ENCODE measurements around the gene FAM78A. TPM values are rescaled to one million over a fixed set of nuclear protein-coding genes. Genes with fewer than 3 reads are reported as not detected.
"Not testable (repeated sequence)": the region's sequence is repeated elsewhere in the genome, so short reads cannot be mapped to it uniquely, and the experiment has no call there.

FAM78A gene
- total RNA-seq, 1 experiment from 2014 or later: 0.17 TPM

- in situ Hi-C loops (cut with HindIII; ENCODE audit: low pct_unique_long_range_greater_than_20kb, low sequenced_read_pairs): no loop called here
- DNase-seq (ENCODE audit: low read depth): no peak
Observed at GRCh38 chr9:131257266-131258025, 18.9 kb downstream of the FAM78A start.

- no peak for DNase-seq (ENCODE audit: low read depth)
- in situ Hi-C loops (cut with HindIII; ENCODE audit: low pct_unique_long_range_greater_than_20kb, low sequenced_read_pairs): no loop called here
Observed at GRCh38 chr9:131255676-131256197, 20.6 kb downstream of the FAM78A start.

- in situ Hi-C loops (cut with HindIII; ENCODE audit: low pct_unique_long_range_greater_than_20kb, low sequenced_read_pairs): no loop called here
- no peak for DNase-seq (ENCODE audit: low read depth)
Observed at GRCh38 chr9:131254626-131255025, 21.7 kb downstream of the FAM78A start.

- in situ Hi-C loops (cut with HindIII; ENCODE audit: low pct_unique_long_range_greater_than_20kb, low sequenced_read_pairs): no loop called here
- DNase-seq (ENCODE audit: low read depth): no peak
Observed at GRCh38 chr9:131253891-131254491, 22.3 kb downstream of the FAM78A start.

DNA sequence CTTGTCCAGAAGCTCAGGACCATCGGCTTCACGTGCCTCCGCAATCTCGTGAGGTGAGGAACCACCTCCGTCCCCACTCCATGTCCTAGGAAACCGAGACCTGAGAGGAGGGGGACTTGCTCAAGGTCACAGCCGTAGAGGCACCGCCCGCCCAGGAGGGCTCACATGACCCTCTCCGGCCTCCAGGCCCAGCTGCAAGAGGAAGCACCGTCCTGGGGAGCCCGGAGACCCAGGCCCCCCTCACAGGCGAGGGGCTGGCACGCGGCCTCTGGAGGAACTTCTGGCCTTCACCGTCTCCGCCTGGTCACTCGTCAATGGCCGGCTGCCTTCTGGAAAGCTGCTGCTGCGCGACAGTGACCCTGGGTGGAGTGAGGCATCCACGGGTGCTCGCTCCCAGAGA lies 24.2 kb downstream of the FAM78A start:
- in situ Hi-C loops (cut with HindIII; ENCODE audit: low pct_unique_long_range_greater_than_20kb, low sequenced_read_pairs): no loop called here
- DNase-seq (ENCODE audit: low read depth): no peak

GRCh38 chr9:131246618-131247017 lies 29.7 kb downstream of the FAM78A start:
- in situ Hi-C loops (cut with HindIII; ENCODE audit: low pct_unique_long_range_greater_than_20kb, low sequenced_read_pairs): no loop called here
- no peak for DNase-seq (ENCODE audit: low read depth)

GRCh38 chr9:131244331-131244730 lies 32.0 kb downstream of the FAM78A start:
- DNase-seq (ENCODE audit: low read depth); in situ Hi-C loops (cut with HindIII; ENCODE audit: low pct_unique_long_range_greater_than_20kb, low sequenced_read_pairs): not testable (repeated sequence)

- in situ Hi-C loops (cut with HindIII; ENCODE audit: low pct_unique_long_range_greater_than_20kb, low sequenced_read_pairs): no loop called here
- no peak for DNase-seq (ENCODE audit: low read depth)
Observed at GRCh38 chr9:131240047-131240921, 36.0 kb downstream of the FAM78A start.

DNA sequence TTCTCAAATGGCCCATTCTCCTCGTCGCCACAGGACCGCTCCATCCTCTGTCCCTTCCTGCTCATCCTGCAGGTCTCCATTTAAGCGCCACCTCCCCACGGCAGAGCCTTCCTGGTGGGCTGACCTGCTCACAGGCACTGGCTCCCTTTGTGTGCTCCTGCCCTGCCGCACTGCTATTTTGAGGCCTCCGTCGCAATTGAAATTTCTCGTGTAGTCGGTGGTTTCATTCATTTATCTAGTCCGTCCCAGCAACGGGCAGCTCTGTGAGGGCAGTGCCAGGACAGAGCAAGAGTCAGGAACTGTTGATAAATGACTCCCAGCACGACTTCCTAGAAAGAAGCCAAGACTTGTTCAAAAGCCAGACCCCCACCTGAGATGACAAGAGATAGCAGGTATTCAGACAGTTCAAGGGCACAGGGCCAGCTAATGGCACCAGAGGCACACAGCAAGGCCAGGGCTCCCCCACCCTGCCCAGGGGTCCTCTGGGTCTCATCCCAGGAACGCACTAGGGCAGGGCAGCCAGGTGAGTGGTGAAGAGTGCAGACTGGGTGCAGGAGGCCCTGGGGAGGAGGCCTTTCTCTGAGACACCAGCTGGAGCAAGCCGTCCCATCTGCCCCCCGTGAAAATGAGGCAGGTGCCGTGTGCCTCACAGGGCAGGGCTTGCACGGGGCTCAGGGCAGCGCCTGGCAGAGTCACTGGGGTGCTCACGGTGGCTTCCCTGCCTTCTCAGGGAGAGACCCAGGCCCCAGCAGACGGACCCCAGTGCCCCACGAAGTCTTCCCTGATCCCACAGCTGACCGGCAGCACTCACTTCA lies 36.9 kb downstream of the FAM78A start:
- no peak for DNase-seq (ENCODE audit: low read depth)
- in situ Hi-C loops (cut with HindIII; ENCODE audit: low pct_unique_long_range_greater_than_20kb, low sequenced_read_pairs): no loop called here

DNA sequence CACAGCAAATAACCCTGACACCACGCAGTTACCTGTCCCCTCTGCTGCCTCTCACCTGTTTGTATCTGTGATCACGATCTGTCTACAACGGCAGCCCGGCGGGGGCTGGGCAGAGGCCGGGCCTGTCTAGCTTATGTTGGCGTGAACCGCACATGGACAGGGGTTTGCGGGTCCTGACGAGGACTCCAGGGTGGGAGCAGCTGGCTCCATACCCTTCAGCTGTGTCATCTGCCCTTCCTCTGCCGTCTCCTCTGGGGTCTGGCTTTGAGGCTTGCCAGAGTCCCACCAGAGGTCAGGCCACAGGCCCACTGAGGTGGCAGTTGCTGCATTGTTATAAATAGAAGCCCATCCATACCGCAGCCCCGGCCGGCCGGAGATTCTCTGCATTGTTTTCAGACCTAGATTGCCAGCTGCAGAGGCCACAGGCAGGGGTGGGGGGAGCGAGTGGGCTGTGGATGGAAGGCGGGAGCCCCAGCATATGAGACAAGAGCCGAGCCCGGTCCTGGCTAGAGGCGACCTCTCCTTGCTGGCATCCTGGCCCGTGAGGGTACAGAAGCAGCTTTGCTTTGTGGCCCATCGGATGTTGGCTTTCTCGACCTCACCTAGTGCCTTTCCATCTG lies 37.8 kb downstream of the FAM78A start:
- DNase-seq (ENCODE audit: low read depth): no peak
- in situ Hi-C loops (cut with HindIII; ENCODE audit: low pct_unique_long_range_greater_than_20kb, low sequenced_read_pairs): no loop called here

DNA sequence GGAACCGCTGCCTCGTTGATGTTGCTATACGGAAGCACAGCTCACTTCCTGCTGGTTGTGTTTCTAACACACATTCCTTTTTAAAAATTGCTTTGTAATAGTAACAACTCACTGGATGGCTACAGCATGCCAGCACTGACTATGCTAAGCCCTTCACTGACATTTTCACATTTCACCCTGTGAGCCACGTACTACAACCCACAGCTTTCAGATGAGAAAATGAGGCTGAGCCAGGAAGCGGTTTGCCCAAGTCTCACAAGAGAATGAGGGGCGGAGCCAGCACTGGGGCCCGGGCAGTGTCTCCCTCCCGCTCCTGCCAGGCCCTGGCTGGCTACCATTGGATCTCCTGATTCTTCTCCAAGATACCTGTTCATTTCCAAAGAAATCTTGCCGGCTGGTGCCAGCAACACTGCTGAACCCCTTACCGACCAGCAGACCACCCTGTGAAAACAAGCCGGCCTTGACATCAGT lies 38.3 kb downstream of the FAM78A start:
- in situ Hi-C loops (cut with HindIII; ENCODE audit: low pct_unique_long_range_greater_than_20kb, low sequenced_read_pairs): no loop called here

DNA sequence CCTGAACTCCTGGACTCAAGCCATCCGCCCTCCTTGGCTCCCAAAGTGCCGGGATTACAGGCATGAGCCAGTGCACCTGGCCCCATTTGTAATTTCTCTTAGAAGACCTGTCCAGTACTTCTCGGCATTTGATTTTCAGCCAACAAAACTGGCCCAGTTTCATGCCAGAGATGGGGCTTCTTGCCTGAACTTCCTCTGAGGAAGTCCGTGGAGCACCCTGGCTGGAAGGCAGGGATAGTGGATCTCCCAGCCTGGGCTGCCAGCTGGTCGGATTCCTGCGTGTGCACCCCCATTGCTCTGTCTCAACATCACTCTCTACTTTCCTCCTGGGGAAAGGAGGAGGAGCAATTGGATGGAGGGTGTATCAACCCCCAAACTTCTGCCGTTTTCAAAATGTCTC lies 39.0 kb downstream of the FAM78A start:
- no peak for DNase-seq (ENCODE audit: low read depth)
- in situ Hi-C loops (cut with HindIII; ENCODE audit: low pct_unique_long_range_greater_than_20kb, low sequenced_read_pairs): no loop called here

More for the DNA sequence above, 38.3 kb downstream of the FAM78A start:
- DNase-seq (ENCODE audit: low read depth): no peak

GRCh38 chr9:131236761-131237160 lies 39.5 kb downstream of the FAM78A start:
- in situ Hi-C loops (cut with HindIII; ENCODE audit: low pct_unique_long_range_greater_than_20kb, low sequenced_read_pairs): no loop called here
- no peak for DNase-seq (ENCODE audit: low read depth)

- in situ Hi-C loops (cut with HindIII; ENCODE audit: low pct_unique_long_range_greater_than_20kb, low sequenced_read_pairs): no loop called here
Observed at GRCh38 chr9:131236161-131236560, 40.1 kb downstream of the FAM78A start.

GRCh38 chr9:131235480-131235851 lies 40.8 kb downstream of the FAM78A start:
- in situ Hi-C loops (cut with HindIII; ENCODE audit: low pct_unique_long_range_greater_than_20kb, low sequenced_read_pairs): no loop called here
- no peak for DNase-seq (ENCODE audit: low read depth)

More at GRCh38 chr9:131236161-131236560, 40.1 kb downstream of the FAM78A start:
- DNase-seq (ENCODE audit: low read depth): no peak

DNA sequence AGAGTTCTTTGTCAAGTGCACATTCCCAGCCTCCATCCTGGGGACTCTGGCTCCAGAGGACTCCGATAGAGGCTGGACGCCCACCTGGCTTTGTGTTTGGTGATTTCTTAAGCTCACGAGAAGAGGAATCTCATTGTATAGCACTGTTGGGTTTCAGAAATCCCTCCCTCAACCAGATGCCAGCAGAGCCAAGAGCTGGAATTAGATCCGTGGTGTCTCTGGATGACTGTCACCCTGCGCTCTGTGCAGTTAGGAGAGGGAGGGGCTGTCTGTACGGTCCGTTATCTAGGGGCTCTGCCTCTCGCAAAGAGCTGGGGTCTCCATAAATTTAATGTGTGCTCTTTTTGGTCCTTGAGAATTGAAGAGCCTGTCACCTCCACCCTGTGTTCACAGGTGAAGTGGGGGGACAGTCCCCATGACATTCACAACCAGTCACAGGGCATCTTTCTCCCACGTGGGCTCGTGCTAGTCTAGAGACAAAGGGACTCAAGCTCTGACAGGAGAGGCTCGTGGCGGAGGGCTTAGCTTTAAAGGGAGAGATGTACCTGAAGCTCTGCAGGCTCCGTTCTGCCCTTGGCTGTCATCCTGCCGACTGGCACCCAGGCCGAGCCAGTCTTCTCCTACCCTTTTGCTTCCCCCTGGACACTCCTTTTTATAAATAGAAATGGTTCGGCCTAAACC lies 41.4 kb downstream of the FAM78A start:
- no peak for DNase-seq (ENCODE audit: low read depth)
- in situ Hi-C loops (cut with HindIII; ENCODE audit: low pct_unique_long_range_greater_than_20kb, low sequenced_read_pairs): no loop called here

DNA sequence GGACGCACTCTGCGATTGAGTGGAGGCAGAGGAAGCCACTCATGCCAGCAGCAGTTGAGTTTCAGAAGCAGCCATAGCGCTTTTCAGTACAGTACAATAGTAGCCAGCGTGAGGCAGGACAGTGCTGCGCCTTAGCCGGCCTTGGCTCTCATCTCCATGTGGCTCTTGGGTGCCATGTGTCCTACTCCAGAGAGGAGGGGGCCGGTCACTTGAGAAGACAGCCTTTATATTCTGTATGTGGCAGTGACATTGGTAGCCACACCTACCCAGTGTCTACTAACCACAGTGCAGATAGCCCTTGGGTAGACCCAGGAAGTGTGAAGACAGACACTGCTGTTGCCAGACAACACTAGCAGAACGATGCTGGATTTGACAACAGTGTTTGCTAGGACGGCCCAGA lies 42.3 kb downstream of the FAM78A start:
- in situ Hi-C loops (cut with HindIII; ENCODE audit: low pct_unique_long_range_greater_than_20kb, low sequenced_read_pairs): no loop called here
- no peak for DNase-seq (ENCODE audit: low read depth)
